ENCODE results near the gene CTNND2. TPM values are rescaled to one million over a fixed set of nuclear protein-coding genes. Genes with fewer than 3 reads are reported as not detected.

The CTNND2 gene
- total RNA-seq, 1 donor from 2014 or later, result 13.9 TPM

- H4K20me1 ChIP-seq (ENCODE audit: low read depth), result no peaks in the 10 kb centered on the region
- H3K9me3 Mint-ChIP-seq, result peaks cover under 1% of the 10 kb centered on the region
- no peak overlapping the region for H2AFZ ChIP-seq (replicated peaks)
- no peaks in the 10 kb centered on the region for H3K79me2 ChIP-seq (ENCODE audit: low read depth)
- no peak overlapping the region for H3K4me3 ChIP-seq
- no peak for DNase-seq (ENCODE audit: low spot score)
- peaks cover 4% of the 10 kb centered on the region for H3K4me1 ChIP-seq
- H3K4me2 ChIP-seq, result no peak overlapping the region
- no peak overlapping the region for H3K4me3 Mint-ChIP-seq
- no peak overlapping the region for H3K9ac ChIP-seq
- no peak overlapping the region for H3K27ac Mint-ChIP-seq
- H3K36me3 ChIP-seq, result no peaks in the 10 kb centered on the region
- no peaks in the 10 kb centered on the region for H3K27me3 Mint-ChIP-seq (ENCODE audit: insufficient read depth, low read depth)
- no peak for TF ChIP-seq EZH2phosphoT487 (IDR thresholded peaks at IDR 0.05)
- no peak for TF ChIP-seq CTCF (IDR thresholded peaks at IDR 0.05)
- TF ChIP-seq EZH2 (IDR thresholded peaks at IDR 0.05), result no peak
- H3K4me1 Mint-ChIP-seq, result no peaks in the 10 kb centered on the region
- H3K9me3 ChIP-seq (ENCODE audit: low read depth), result no peaks in the 10 kb centered on the region
- H3F3A ChIP-seq (ENCODE audit: low read depth), result no peaks in the 10 kb centered on the region
- no peaks in the 10 kb centered on the region for H3K27me3 ChIP-seq
- no peak overlapping the region for H3K27ac ChIP-seq
- no peaks in the 10 kb centered on the region for H3K36me3 Mint-ChIP-seq
These were observed 867.2 kb downstream of the CTNND2 start for GRCh38 chr5:11037080-11037479.

GRCh38 chr5:11030671-11031070 is 873.6 kb downstream of the CTNND2 start:
- no peaks in the 10 kb centered on the region for H3K4me1 Mint-ChIP-seq
- H3K9me3 Mint-ChIP-seq, result peaks cover 27% of the 10 kb centered on the region
- H3K36me3 Mint-ChIP-seq, result peaks cover 14% of the 10 kb centered on the region
- Histone ChIP-seq H3K36me3 (no peaks in the 10 kb centered on the region), H3K27me3 (no peaks in the 10 kb centered on the region), H3F3A (ENCODE audit: low read depth) (no peaks in the 10 kb centered on the region), H3K4me1 (peaks cover 4% of the 10 kb centered on the region), H3K27ac (no peak overlapping the region), H4K20me1 (ENCODE audit: low read depth) (no peaks in the 10 kb centered on the region), H2AFZ (replicated peaks) (no peak overlapping the region), H3K9ac (no peak overlapping the region), H3K4me2 (no peak overlapping the region), H3K9me3 (ENCODE audit: low read depth) (peaks cover 17% of the 10 kb centered on the region), H3K4me3 (no peak overlapping the region), H3K79me2 (ENCODE audit: low read depth) (no peaks in the 10 kb centered on the region)
- H3K27me3 Mint-ChIP-seq (ENCODE audit: insufficient read depth, low read depth), result peaks cover 3% of the 10 kb centered on the region
- H3K4me3 Mint-ChIP-seq, result no peak overlapping the region
- H3K27ac Mint-ChIP-seq, result no peak overlapping the region
- TF ChIP-seq EZH2phosphoT487 (IDR thresholded peaks at IDR 0.05), result no peak
- no peak for DNase-seq (ENCODE audit: low spot score)

GRCh38 chr5:11027660-11028059 is 876.6 kb downstream of the CTNND2 start:
- H3K4me3 ChIP-seq, result no peak overlapping the region
- H2AFZ ChIP-seq (replicated peaks), result no peak overlapping the region
- Mint-ChIP-seq H3K27me3 (ENCODE audit: insufficient read depth, low read depth) (peaks cover 5% of the 10 kb centered on the region), H3K4me3 (no peak overlapping the region), H3K4me1 (no peaks in the 10 kb centered on the region), H3K36me3 (peaks cover 16% of the 10 kb centered on the region), H3K9me3 (peaks cover 27% of the 10 kb centered on the region), H3K27ac (no peak overlapping the region)
- peaks cover 17% of the 10 kb centered on the region for H3K9me3 ChIP-seq (ENCODE audit: low read depth)
- H3K4me2 ChIP-seq, result no peak overlapping the region
- H4K20me1 ChIP-seq (ENCODE audit: low read depth), result no peaks in the 10 kb centered on the region
- no peaks in the 10 kb centered on the region for H3K4me1 ChIP-seq
- no peaks in the 10 kb centered on the region for H3K27me3 ChIP-seq
- no peaks in the 10 kb centered on the region for H3K79me2 ChIP-seq (ENCODE audit: low read depth)
- no peak for DNase-seq (ENCODE audit: low spot score)
- TF ChIP-seq EZH2phosphoT487 (IDR thresholded peaks at IDR 0.05), result no peak
- TF ChIP-seq CTCF (IDR thresholded peaks at IDR 0.05), result no peak
- no peak for TF ChIP-seq EZH2 (IDR thresholded peaks at IDR 0.05)
- no peak overlapping the region for H3K27ac ChIP-seq
- no peaks in the 10 kb centered on the region for H3F3A ChIP-seq (ENCODE audit: low read depth)
- no peaks in the 10 kb centered on the region for H3K36me3 ChIP-seq
- no peak overlapping the region for H3K9ac ChIP-seq

GRCh38 chr5:11026543-11026942 is 877.7 kb downstream of the CTNND2 start:
- H3K9me3 Mint-ChIP-seq, result peaks cover 22% of the 10 kb centered on the region
- no peak overlapping the region for H3K27ac Mint-ChIP-seq
- DNase-seq (ENCODE audit: low spot score), result no peak
- H3K36me3 Mint-ChIP-seq, result peaks cover 24% of the 10 kb centered on the region
- Histone ChIP-seq H3K79me2 (ENCODE audit: low read depth) (no peaks in the 10 kb centered on the region), H3K4me3 (no peak overlapping the region), H3K4me1 (no peaks in the 10 kb centered on the region), H2AFZ (replicated peaks) (no peak overlapping the region), H3K27ac (no peak overlapping the region), H3K9me3 (ENCODE audit: low read depth) (peaks cover 17% of the 10 kb centered on the region), H3K27me3 (no peaks in the 10 kb centered on the region), H3F3A (ENCODE audit: low read depth) (no peaks in the 10 kb centered on the region), H3K4me2 (no peak overlapping the region), H3K36me3 (no peaks in the 10 kb centered on the region), H4K20me1 (ENCODE audit: low read depth) (no peaks in the 10 kb centered on the region), H3K9ac (no peak overlapping the region)
- H3K4me3 Mint-ChIP-seq, result no peak overlapping the region
- H3K27me3 Mint-ChIP-seq (ENCODE audit: insufficient read depth, low read depth), result peaks cover 6% of the 10 kb centered on the region
- no peaks in the 10 kb centered on the region for H3K4me1 Mint-ChIP-seq
- TF ChIP-seq CTCF (IDR thresholded peaks at IDR 0.05), result no peak
- no peak for TF ChIP-seq EZH2phosphoT487 (IDR thresholded peaks at IDR 0.05)
- no peak for TF ChIP-seq EZH2 (IDR thresholded peaks at IDR 0.05)
